ENCODE measurements around the gene SNN. TPM values are rescaled to one million over a fixed set of nuclear protein-coding genes. Genes with fewer than 3 reads are reported as not detected.

Gene SNN
- total RNA-seq, 4 donors from 2014 or later, result 31.5 to 50.6 (median 36.3) TPM

GRCh38 chr16:11666103-11667055 lies 1.9 kb upstream of the SNN start:
- TF ChIP-seq CTCF (IDR thresholded peaks at IDR 0.05) (no peak), POLR2A (IDR thresholded peaks at IDR 0.05) (no peak)
- 85 to 87% methylated on average over 14 of the region's 14 CpGs for WGBS, 2 donors
- no peak overlapping the region for H3K4me3 ChIP-seq (replicated peaks in 1 of 3)

GRCh38 chr16:11667221-11667823 lies 933 bp upstream of the SNN start:
- no peaks in the 10 kb centered on the region for H3K9me3 ChIP-seq
- peaks cover 11 to 23% of the 10 kb centered on the region in 2 donors for H3K4me1 ChIP-seq
- DNase-seq, result no peak
- H3K27me3 ChIP-seq, result no peaks in the 10 kb centered on the region
- H3K36me3 ChIP-seq, result no peaks in the 10 kb centered on the region
- peak overlapping the region in 1 of 3 donors; percentile 37 for H3K4me3 ChIP-seq (replicated peaks in 1 of 3)
- intact Hi-C loops (cut with DNase I), result no loop called here
- TF ChIP-seq CTCF (IDR thresholded peaks at IDR 0.05), result no peak
- TF ChIP-seq POLR2A (IDR thresholded peaks at IDR 0.05), result no peak
- 88 to 89% methylated on average over 11 of the region's 11 CpGs for WGBS, 2 donors
- H3K27ac ChIP-seq, result no peak overlapping the region

More at GRCh38 chr16:11666103-11667055, 1.9 kb upstream of the SNN start:
- intact Hi-C loops (cut with DNase I), result no loop called here
- no peaks in the 10 kb centered on the region for H3K27me3 ChIP-seq
- peaks cover 11 to 21% of the 10 kb centered on the region in 2 donors for H3K4me1 ChIP-seq
- H3K36me3 ChIP-seq, result no peaks in the 10 kb centered on the region
- H3K9me3 ChIP-seq, result no peaks in the 10 kb centered on the region
- no peak for DNase-seq
- no peak overlapping the region for H3K27ac ChIP-seq

GRCh38 chr16:11668623-11669379 lies 546 bp downstream of the SNN start:
- Histone ChIP-seq H3K27ac (peak overlapping the region; percentile 33 to 66 (median 63)), H3K4me3 (replicated peaks in 1 of 3) (peak overlapping the region; percentile 50 to 92 (median 73)), H3K36me3 (no peaks in the 10 kb centered on the region), H3K9me3 (no peaks in the 10 kb centered on the region), H3K27me3 (no peaks in the 10 kb centered on the region), H3K4me1 (peaks cover 25 to 38% of the 10 kb centered on the region in 2 donors)
- DNase-seq, result peak; percentile 27 to 29
- TF ChIP-seq POLR2A (IDR thresholded peaks at IDR 0.05) (no peak), CTCF (IDR thresholded peaks at IDR 0.05) (no peak)
- no CpG with 5 or more reads among the region's 97 CpGs for WGBS, 2 donors
- intact Hi-C loops (cut with DNase I), result no loop called here

GRCh38 chr16:11669380-11670146 lies 1.3 kb downstream of the SNN start:
- DNase-seq, result peak; percentile 39 to 47
- WGBS, 2 donors, result 30 to 63% methylated on average over 15 to 21 of the region's 22 CpGs
- TF ChIP-seq POLR2A (IDR thresholded peaks at IDR 0.05) (no peak), CTCF (IDR thresholded peaks at IDR 0.05) (no peak)
- Histone ChIP-seq H3K4me1 (peaks cover 25 to 38% of the 10 kb centered on the region in 2 donors), H3K36me3 (no peaks in the 10 kb centered on the region), H3K27ac (peak overlapping the region; percentile 33 to 66 (median 63)), H3K4me3 (replicated peaks in 1 of 3) (peak overlapping the region in 2 of 3 donors; percentile 50 to 92), H3K9me3 (no peaks in the 10 kb centered on the region), H3K27me3 (no peaks in the 10 kb centered on the region)
- intact Hi-C loops (cut with DNase I), result no loop called here
